HG03108 (cell line): ENCODE measurements around the gene CTNND2.
"Not testable (repeated sequence)": the region's sequence is repeated elsewhere in the genome, so short reads cannot be mapped to it uniquely, and the experiment has no call there.

Source experiments
- ATAC-seq: cut with Tn5 transposase; IDR thresholded peaks from one replicate; pipeline ENCODE4 v1.9.1; 2021; ENCODE audit warnings: moderate library complexity; ENCODE audit not compliant: unreplicated experiment

Gene CTNND2

GRCh38 chr5:11681796-11682195 lies 222.4 kb downstream of the CTNND2 start:
- no peak for ATAC-seq

DNA sequence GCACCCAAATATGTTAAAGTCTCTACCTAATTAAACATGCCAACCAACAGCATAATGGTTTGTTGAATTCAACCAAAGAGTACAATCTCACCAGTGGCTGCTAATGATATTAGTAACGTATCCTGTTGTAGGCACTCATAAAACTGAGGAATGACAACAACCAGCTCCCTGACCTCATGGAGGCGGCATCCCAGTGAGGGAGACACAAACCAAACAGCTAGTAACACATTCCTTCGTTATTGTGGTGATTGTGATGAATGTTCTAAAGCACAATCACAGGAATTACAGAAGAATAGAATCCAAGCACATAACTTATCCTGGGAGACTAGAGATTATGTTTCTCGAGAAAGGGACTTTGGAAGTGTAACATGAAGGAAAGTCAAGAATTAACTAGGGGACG lies 224.6 kb downstream of the CTNND2 start:
- ATAC-seq = no peak

DNA sequence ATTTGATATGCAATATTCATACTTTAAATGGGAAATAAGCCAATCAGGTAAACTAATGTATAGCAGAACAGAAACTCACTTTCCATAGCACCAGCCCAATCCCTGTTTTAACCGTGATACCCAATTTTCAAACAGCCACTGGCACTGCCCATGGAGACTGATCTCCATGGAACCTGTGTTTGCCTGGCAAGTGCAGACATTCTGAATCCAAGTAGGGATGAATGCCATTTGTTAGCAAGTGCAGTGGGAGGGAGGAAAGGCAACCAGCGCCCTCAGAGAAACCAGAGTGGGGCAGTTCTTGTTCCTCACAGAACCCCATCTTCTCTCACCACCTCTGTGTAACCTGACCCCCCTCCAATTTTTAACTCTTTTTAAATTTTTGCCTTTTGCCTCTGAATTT lies 229.1 kb downstream of the CTNND2 start:
- ATAC-seq = no peak

- ATAC-seq = no peak
These were observed 231.7 kb downstream of the CTNND2 start for GRCh38 chr5:11672385-11673085.

- no peak for ATAC-seq
These were observed 245.9 kb downstream of the CTNND2 start for GRCh38 chr5:11658376-11658775.

DNA sequence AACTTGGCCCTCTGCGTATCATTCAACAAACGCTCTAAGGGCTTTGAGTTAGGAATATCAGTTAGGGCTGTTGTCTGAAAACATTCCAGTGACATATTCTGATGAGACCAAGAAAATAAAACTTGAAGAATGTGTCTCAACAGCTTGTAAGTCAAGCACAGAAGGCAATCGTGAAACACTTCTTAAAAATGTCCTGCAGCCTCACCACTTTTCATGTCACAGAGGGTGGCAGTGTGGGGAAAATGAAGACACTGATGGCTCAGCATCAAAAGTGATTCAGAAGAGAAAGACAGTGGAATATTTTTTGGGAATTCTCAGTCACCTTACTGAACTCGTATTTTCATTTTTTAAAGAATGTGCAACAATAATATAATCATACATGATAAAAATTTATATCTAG lies 247.3 kb downstream of the CTNND2 start:
- no peak for ATAC-seq

GRCh38 chr5:11655681-11656080 lies 248.6 kb downstream of the CTNND2 start:
- no peak for ATAC-seq

- ATAC-seq = no peak
These were observed 253.3 kb downstream of the CTNND2 start for GRCh38 chr5:11650936-11651335.

GRCh38 chr5:11646141-11646540 lies 258.1 kb downstream of the CTNND2 start:
- no peak for ATAC-seq

- ATAC-seq = no peak
These were observed 261.8 kb downstream of the CTNND2 start for GRCh38 chr5:11642438-11642837.

GRCh38 chr5:11640158-11640873 lies 263.9 kb downstream of the CTNND2 start:
- no peak for ATAC-seq

DNA sequence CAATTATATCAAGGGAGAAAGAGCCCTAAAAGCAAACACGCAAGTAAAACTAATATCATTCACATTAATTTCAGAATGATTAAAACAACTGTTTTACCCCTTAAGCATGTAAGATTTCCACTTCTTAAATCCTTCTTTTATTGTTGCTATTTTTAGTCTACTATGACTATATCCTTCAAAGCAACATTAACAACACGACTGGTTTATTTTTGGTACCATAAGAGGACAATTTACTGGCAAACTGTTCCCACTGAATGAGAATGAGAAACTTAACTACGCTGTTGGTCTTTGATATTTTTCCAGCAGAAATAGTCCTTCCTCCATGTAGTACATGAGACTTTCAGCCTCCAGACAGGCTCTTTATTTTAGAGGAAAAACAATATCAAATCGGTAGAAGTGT lies 281.5 kb downstream of the CTNND2 start:
- no peak for ATAC-seq

- ATAC-seq = no peak
These were observed 284.1 kb downstream of the CTNND2 start for GRCh38 chr5:11620172-11620571.

DNA sequence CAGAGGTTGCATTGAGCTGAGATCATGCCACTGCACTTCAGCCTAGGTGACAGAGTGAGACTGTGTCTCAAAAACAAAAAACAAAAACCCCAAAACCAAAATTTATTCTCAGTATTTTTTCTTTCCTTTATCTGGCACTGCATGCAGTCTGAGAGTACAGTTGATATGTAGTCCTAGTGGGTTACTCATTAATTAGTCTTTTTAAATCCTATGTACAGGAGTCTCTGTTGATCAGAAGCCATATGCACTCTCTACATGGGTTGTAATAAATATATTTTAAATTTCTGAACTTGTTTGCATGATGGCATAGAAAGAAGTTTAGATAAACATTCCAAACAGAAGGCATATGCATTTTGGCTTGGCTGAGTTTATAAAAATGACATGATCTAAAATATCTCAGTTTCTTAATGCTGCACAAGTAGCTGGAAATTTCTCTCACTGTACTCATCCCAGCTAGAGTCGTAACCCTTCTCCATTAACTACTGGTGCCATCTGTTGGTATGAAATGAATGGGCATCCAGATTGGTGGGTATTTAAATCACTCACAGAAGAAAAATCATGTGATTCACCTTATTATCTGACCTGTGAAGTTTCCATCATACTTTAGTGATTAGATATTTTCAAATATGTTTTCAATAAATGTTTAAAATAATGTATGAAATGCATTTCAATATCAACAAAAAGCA lies 284.8 kb downstream of the CTNND2 start:
- ATAC-seq = no peak

- no peak for ATAC-seq
These were observed 287.2 kb downstream of the CTNND2 start for GRCh38 chr5:11617080-11617479.

DNA sequence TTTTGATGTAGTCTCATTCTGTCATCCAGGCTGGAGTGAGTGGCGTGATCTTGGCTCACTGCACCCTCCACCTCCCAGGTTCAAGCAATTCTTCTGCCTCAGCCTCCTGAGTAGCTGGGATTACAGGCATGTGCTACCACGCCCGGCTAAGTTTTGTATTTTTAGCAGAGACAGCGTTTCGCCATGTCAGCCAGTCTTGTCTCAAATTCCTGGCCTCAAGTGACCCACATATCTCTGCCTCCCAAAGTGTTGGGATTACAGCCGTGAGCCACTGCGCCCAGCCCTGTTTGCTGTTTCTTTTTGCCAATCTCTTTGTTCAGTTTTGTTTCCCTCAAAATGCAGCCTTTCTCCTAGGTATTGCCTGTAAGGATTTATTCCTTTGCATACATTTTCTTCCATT lies 287.6 kb downstream of the CTNND2 start:
- ATAC-seq = not testable (repeated sequence)

DNA sequence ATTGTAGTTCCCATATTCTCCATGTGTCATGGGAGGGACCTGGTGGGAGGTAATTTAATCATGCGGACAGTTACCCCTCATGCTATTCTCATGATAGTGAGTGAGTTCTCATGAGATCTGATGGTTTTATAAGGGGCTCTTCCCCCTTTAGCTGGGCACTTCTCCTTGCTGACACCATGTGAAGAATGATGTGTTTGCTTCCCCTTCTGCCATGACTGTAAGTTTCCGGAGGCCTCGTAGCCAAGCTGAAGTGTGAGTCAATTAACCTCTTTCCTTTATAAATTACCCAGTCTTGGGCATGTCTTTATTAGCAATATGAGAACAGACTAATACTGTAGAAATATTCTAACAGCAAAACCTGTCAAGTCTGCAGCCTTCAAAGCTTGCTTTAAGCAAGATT lies 293.2 kb downstream of the CTNND2 start:
- ATAC-seq = no peak

GRCh38 chr5:11609570-11610303 lies 294.5 kb downstream of the CTNND2 start:
- ATAC-seq = no peak

DNA sequence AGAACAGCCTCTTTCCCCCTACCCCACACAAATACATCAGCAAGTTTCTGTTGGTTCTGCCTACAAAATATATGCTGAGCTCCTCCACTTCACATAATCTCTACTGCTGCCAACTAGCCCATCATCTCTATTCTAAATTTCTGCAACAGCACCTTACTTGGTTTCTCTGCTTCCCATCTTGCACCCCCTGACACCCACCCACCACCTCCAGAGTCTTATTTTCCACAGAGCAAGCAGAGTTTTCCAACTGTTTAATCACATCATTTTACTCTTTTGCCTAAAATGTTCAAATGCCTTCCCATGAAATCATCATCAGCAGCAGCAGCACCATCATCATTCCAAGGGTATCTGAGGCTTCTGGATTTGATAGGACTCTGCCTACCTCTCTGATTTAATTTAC lies 295.7 kb downstream of the CTNND2 start:
- no peak for ATAC-seq

- no peak for ATAC-seq
These were observed 296.2 kb downstream of the CTNND2 start for GRCh38 chr5:11607944-11608483.

DNA sequence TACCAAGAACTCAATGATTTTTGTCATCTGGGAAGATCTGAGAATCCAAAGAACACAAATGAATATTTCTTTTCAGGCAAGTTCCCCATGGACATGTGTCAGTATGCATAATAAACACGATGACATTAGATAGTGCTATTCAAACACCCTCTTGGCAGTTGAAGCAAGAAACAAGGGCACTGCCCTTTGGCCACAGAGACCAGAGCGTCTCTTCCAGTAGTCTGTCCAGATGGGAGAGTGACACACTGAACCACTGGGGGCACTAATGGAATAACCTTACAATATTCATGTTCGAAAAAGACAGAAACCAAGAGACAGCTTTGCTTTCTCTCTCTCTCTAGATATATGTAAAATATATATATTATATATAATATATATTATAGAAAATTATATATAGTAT lies 301.9 kb downstream of the CTNND2 start:
- ATAC-seq = no peak
